Sigmoid colon (tissue), 7 donors: Measurements from ENCODE around the gene BRMS1. TPM values are rescaled to one million over a fixed set of nuclear protein-coding genes. Genes with fewer than 3 reads are reported as not detected.
A peak's percentile ranks its signal among the peaks of the same experiment; 100 is the strongest.

Experiments
- DNase-seq: peaks from one replicate; pipeline ENCODE4 v3.0.0-alpha.2; 2019
- H3K27ac ChIP-seq, 4 donors: fragments of 200-600 bp; sonication (generic); one replicate each; pipeline ENCODE4 v1.5.1; 2016 to 2019; ENCODE audit warnings: mild to moderate bottlenecking in 1 of 4
- H3K27me3 ChIP-seq, 3 donors: fragments of 200-600 bp; sonication (generic); one replicate each; pipeline ENCODE4 v1.5.1; 2019; ENCODE audit warnings: mild to moderate bottlenecking in 1 of 3
- H3K36me3 ChIP-seq, 4 donors: fragments of 200-600 bp; sonication (generic); one replicate each; pipeline ENCODE4 v1.5.1; 2016 to 2019
- H3K4me1 ChIP-seq, 4 donors: fragments of 200-600 bp; sonication (generic); one replicate each; pipeline ENCODE4 v1.5.1; 2017 to 2019
- H3K4me3 ChIP-seq, 4 donors: fragments of 200-600 bp; sonication (generic); one replicate each; pipeline ENCODE4 v1.5.1; 2017 to 2019; ENCODE audit warnings: mild to moderate bottlenecking in 2 of 4, moderate library complexity in 1 of 4
- H3K9me3 ChIP-seq, 4 donors: fragments of 200-600 bp in 3 of 4; sonication (generic) in 3 of 4; one replicate each; pipeline versions ENCODE4 v1.5.1 to v1.6.1; 2013 to 2019
- CTCF ChIP-seq, 4 experiments: fragments of 450-650 bp in 3 of 4; fragments of 200-600 bp in 1 of 4; IDR thresholded peaks; one replicate each; pipeline ENCODE4 v1.5.1; 2016 to 2019; ENCODE audit warnings: antibody characterized with exemption in 4 of 4, mild to moderate bottlenecking in 3 of 4, moderate library complexity in 2 of 4
- EP300 ChIP-seq, 4 donors: sonication (generic); formaldehyde crosslinking; IDR thresholded peaks; one replicate each; pipeline ENCODE4 v1.6.1; 2017; ENCODE audit warnings: antibody characterized with exemption in 4 of 4
- POLR2A ChIP-seq, 2 donors: fragments of 450-650 bp; IDR thresholded peaks; one replicate each; pipeline ENCODE4 v1.6.1; 2016; ENCODE audit warnings: antibody characterized with exemption in 2 of 2, mild to moderate bottlenecking in 2 of 2, moderate library complexity in 2 of 2
- POLR2AphosphoS5 ChIP-seq, 4 donors: sonication (generic); formaldehyde crosslinking; IDR thresholded peaks; one replicate each; pipeline ENCODE4 v1.6.1; 2017; ENCODE audit warnings: antibody characterized with exemption in 4 of 4
- WGBS, 2 donors: extraction: QIAGEN DNeasy Blood & Tissue Kit; methylation state at CpG; one replicate each; pipeline ENCODE4 v1.1.7; 2013; 5-methylcytosine and 5-hydroxymethylcytosine counted together
- intact Hi-C: fragments of 100-400 bp; cut with DNase I; formaldehyde crosslinking; loops from one replicate; pipeline ENCODE4 v1.15.1; 2023
- polyA plus RNA-seq, 3 donors: library from polyadenylated mRNA; stranded (reverse); fragments of 200-250 nt; gene quantifications; one replicate each; pipeline ENCODE4 v1.2.3, GENCODE V29; 2013
- total RNA-seq, 4 donors: library from RNA; depleted of rRNA; stranded (reverse); fragments of >200 nt; gene quantifications; one replicate each; pipeline ENCODE4 v1.1.0, GENCODE V29; 2016
- donor health status: healthy with polysubstance abuse.
- donor health status: Bipolar disorder and iron deficiency.
- donor health status: healthy.

The BRMS1 gene
- total and polyA plus RNA-seq, 7 donors = 20.2 to 81.8 (median 36.2) TPM

- TF ChIP-seq CTCF (IDR thresholded peaks at IDR 0.05) = no peak
- TF ChIP-seq POLR2AphosphoS5 (IDR thresholded peaks at IDR 0.05) = no peak
- TF ChIP-seq POLR2A (IDR thresholded peaks at IDR 0.05) = no peak
- no peak for TF ChIP-seq EP300 (IDR thresholded peaks at IDR 0.05)
- H3K27ac ChIP-seq = no peak overlapping the region
- peak overlapping the region in 2 of 4 donors; percentile 62 to 64 for H3K4me3 ChIP-seq
- peaks cover 0 to 44% (median 12%) of the 10 kb centered on the region in 4 donors for H3K36me3 ChIP-seq
- peaks cover 0 to 29% (median 25%) of the 10 kb centered on the region in 4 donors for H3K4me1 ChIP-seq
- H3K9me3 ChIP-seq = no peaks in the 10 kb centered on the region
- intact Hi-C loops = no loop called here
- no peaks in the 10 kb centered on the region for H3K27me3 ChIP-seq
- 88 to 91% methylated on average over 42 of the region's 42 CpGs for WGBS, 2 donors
- peak; percentile 68 for DNase-seq
These were observed 10.1 kb downstream of the BRMS1 start for GRCh38 chr11:66334605-66335442.

GRCh38 chr11:66333896-66334604, 10.9 kb downstream of the BRMS1 start:
- Histone ChIP-seq H3K27ac (no peak overlapping the region), H3K27me3 (no peaks in the 10 kb centered on the region), H3K4me3 (no peak overlapping the region), H3K36me3 (peaks cover 0 to 36% (median 7%) of the 10 kb centered on the region in 4 donors), H3K4me1 (peaks cover 0 to 29% (median 26%) of the 10 kb centered on the region in 4 donors), H3K9me3 (no peaks in the 10 kb centered on the region)
- TF ChIP-seq POLR2AphosphoS5 (IDR thresholded peaks at IDR 0.05) (no peak), CTCF (IDR thresholded peaks at IDR 0.05) (no peak), EP300 (IDR thresholded peaks at IDR 0.05) (no peak), POLR2A (IDR thresholded peaks at IDR 0.05) (no peak)
- no peak for DNase-seq
- intact Hi-C loops = no loop called here
- 90 to 92% methylated on average over 29 of the region's 29 CpGs for WGBS, 2 donors

GRCh38 chr11:66333220-66333877, 11.6 kb downstream of the BRMS1 start:
- Histone ChIP-seq H3K27ac (no peak overlapping the region), H3K27me3 (no peaks in the 10 kb centered on the region), H3K4me1 (peaks cover 0 to 36% (median 33%) of the 10 kb centered on the region in 4 donors), H3K4me3 (no peak overlapping the region), H3K9me3 (no peaks in the 10 kb centered on the region), H3K36me3 (peaks cover 0 to 29% (median 3%) of the 10 kb centered on the region in 4 donors)
- peak; percentile 52 for DNase-seq
- no peak for TF ChIP-seq EP300 (IDR thresholded peaks at IDR 0.05)
- intact Hi-C loops = no loop called here
- WGBS, 2 donors = 91 to 93% methylated on average over 19 of the region's 19 CpGs

- Histone ChIP-seq H3K4me3 (no peak overlapping the region), H3K4me1 (peaks cover 0 to 43% (median 40%) of the 10 kb centered on the region in 4 donors), H3K27ac (no peak overlapping the region), H3K27me3 (no peaks in the 10 kb centered on the region), H3K9me3 (no peaks in the 10 kb centered on the region), H3K36me3 (peaks cover 0 to 22% (median 3%) of the 10 kb centered on the region in 4 donors)
- DNase-seq = peak; percentile 56
- TF ChIP-seq EP300 (IDR thresholded peaks at IDR 0.05) (no peak), POLR2AphosphoS5 (IDR thresholded peaks at IDR 0.05) (no peak), CTCF (IDR thresholded peaks at IDR 0.05) (no peak), POLR2A (IDR thresholded peaks at IDR 0.05) (no peak)
- intact Hi-C loops = no loop called here
- 86 to 87% methylated on average over 18 of the region's 18 CpGs for WGBS, 2 donors
These were observed 12.3 kb downstream of the BRMS1 start for GRCh38 chr11:66332371-66333219.
